ENCODE results near the gene PCK1. TPM values are rescaled to one million over a fixed set of nuclear protein-coding genes. Genes with fewer than 3 reads are reported as not detected.

Gene PCK1
- total RNA-seq, 1 donor from 2014 or later = under 0.01 TPM

DNA sequence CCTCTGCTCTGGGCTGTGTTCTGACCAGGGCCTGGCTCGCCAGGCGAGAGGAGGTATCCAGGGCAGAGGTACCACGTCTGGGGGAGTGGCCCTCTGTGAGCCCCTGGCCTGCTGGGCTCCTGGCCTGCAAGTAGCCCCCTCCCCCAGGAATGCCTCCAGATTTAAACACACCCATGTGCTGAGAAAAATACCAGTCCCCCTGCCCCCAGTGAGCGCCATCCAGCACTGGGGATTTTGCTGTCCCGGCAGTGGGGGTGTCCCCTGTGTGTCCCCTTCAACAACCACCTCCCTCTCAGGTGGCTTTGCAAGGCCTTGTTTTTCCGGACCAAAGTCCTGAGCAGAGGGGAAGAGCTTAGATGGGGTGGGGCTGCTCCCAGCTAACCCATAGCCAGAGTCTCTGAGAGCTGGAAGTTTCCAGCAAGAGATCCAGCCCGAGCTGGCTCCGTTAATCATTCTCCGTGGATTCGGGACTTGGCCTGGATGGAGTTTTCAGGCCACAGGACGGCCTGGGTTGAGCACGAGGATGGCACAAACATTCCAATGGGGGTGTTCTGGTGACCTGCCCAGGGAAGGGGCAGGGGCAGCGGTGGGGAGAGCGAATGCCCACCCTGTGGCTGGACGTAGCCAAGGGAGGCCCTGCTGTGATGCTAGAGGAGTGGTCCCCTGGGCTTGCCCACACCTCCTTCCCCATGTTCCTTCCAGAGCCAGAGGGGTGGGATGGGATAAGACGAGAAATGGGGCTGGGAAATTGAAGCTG lies 29.0 kb downstream of the PCK1 start:
- no peaks in the 10 kb centered on the region for H3K36me3 ChIP-seq (ENCODE audit: control insufficient read depth, insufficient read depth, low read length)
- H3K27me3 ChIP-seq (ENCODE audit: control insufficient read depth, insufficient read depth, low read length) = peaks cover 50% of the 10 kb centered on the region
- DNase-seq (ENCODE audit: low read depth) = no peak
- TF ChIP-seq, protein P1, sequence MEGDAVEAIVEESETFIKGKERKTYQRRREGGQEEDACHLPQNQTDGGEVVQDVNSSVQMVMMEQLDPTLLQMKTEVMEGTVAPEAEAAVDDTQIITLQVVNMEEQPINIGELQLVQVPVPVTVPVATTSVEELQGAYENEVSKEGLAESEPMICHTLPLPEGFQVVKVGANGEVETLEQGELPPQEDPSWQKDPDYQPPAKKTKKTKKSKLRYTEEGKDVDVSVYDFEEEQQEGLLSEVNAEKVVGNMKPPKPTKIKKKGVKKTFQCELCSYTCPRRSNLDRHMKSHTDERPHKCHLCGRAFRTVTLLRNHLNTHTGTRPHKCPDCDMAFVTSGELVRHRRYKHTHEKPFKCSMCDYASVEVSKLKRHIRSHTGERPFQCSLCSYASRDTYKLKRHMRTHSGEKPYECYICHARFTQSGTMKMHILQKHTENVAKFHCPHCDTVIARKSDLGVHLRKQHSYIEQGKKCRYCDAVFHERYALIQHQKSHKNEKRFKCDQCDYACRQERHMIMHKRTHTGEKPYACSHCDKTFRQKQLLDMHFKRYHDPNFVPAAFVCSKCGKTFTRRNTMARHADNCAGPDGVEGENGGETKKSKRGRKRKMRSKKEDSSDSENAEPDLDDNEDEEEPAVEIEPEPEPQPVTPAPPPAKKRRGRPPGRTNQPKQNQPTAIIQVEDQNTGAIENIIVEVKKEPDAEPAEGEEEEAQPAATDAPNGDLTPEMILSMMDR (IDR thresholded peaks at IDR 0.05; ENCODE audit: insufficient read depth, low read length, poor library complexity, severe bottlenecking) = no peak
- no peak overlapping the region for H3K4me3 ChIP-seq (ENCODE audit: low read depth, low read length)

- Histone ChIP-seq H3K27me3 (ENCODE audit: control insufficient read depth, insufficient read depth, low read length) (peaks cover 44% of the 10 kb centered on the region), H3K36me3 (ENCODE audit: control insufficient read depth, insufficient read depth, low read length) (no peaks in the 10 kb centered on the region), H3K4me3 (ENCODE audit: low read depth, low read length) (no peak overlapping the region)
- TF ChIP-seq, protein P1 (IDR thresholded peaks at IDR 0.05; ENCODE audit: insufficient read depth, low read length, poor library complexity, severe bottlenecking) = no peak
- no peak for DNase-seq (ENCODE audit: low read depth)
These were observed 29.8 kb downstream of the PCK1 start for GRCh38 chr20:57590485-57591288.

DNA sequence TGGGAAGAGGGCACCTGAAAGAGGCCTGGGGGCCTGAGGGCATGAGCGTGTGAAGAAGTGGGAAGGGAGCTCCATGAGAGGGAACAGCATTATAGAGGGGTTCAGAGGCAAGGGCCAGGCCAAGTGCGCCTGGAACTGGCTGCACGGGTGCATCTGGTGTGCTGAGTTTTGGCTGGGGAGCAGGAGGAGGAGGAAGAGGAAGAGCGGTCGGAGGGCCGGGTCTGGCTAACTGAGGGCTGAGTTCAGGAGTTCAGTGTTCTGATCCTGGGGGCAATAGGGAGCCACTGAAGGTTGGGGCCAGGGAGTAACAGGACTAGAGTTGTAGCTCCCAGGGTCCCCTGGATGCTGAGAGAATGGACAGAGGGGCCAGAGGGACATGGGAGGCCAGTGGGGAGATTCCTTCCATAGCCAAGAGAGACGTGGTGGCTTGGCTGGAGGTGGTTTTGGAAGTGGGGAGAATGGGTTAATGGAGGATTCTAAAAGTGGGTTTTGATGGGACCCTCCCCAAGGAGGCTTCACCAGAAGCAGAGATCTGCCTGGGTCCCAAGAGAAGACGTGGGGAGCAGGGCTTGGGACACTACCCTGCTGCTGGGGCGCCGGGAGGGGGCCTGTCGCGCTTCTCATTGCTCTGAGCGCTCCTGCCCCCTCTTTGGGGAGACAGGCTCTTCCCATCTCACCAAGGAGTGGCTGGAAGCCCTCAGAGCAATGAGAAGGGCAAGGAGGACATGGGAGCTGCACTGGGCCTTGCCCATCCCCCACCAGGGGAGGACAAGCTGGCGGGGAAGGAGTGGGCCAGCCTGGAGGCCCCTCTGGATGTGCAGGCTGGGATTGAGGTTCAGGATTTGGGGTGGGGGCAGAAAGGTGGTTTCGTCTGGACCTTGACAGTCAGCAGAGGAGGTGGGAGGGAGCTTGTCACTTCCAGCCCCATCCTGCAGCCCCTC lies 30.6 kb downstream of the PCK1 start:
- no peaks in the 10 kb centered on the region for H3K36me3 ChIP-seq (ENCODE audit: control insufficient read depth, insufficient read depth, low read length)
- DNase-seq (ENCODE audit: low read depth) = no peak
- TF ChIP-seq, protein P1 (IDR thresholded peaks at IDR 0.05; ENCODE audit: insufficient read depth, low read length, poor library complexity, severe bottlenecking) = no peak
- H3K4me3 ChIP-seq (ENCODE audit: low read depth, low read length) = no peak overlapping the region
- H3K27me3 ChIP-seq (ENCODE audit: control insufficient read depth, insufficient read depth, low read length) = peaks cover 37% of the 10 kb centered on the region

DNA sequence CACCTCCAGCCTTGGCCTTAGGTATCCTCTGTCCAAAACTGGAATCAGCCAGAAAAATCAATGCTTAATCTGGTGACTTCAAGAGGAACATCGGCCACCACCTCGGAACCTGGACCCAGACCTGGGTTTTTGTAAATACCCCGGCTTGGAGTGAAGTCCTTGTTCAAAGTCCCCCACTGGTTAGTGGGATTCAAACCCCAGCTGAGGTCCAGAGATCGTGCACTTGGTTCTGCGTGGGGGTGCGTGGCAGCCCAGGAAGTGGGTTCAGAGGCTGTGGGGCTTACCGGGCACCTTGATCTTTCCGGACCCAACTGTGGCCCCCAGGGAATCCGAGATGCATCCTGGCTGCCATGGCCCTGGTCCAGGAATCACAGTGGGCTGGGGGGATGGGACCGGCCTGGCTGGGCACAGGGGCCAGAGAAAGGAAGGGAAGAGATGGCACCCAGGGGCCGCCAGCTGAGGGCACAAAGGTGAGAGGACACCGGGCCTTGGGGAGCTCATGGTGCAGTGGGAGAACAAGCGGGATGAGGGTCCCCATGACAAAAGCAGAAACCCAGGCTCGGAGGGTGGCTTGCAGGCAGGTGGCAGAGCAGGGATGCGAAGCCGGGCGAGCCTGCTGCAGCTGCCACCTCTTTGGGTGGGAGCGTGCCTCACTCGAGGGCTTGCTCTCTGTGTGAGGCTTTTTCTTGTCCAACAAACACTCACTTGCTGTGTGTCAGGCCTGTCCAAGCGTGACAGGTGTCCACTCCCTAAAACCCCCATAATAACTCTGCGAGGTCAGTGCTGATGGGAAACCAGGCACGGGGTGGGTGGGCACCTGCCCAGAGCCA lies 31.6 kb downstream of the PCK1 start:
- peaks cover 37% of the 10 kb centered on the region for H3K27me3 ChIP-seq (ENCODE audit: control insufficient read depth, insufficient read depth, low read length)
- DNase-seq (ENCODE audit: low read depth) = no peak
- no peaks in the 10 kb centered on the region for H3K36me3 ChIP-seq (ENCODE audit: control insufficient read depth, insufficient read depth, low read length)
- H3K4me3 ChIP-seq (ENCODE audit: low read depth, low read length) = no peak overlapping the region
- TF ChIP-seq, protein P1 (IDR thresholded peaks at IDR 0.05; ENCODE audit: insufficient read depth, low read length, poor library complexity, severe bottlenecking) = no peak

Data from kidney epithelial cell (primary cell).